Activated T-cell treated with anti-CD3 and anti-CD28 coated beads for 1 hour (primary cell): ENCODE measurements around the gene KIF4B.

ENCODE experiments used
- DNase-seq: peaks from one replicate; pipeline ENCODE4 v3.0.0-alpha.2; 2020; ENCODE audit warnings: low read depth

The KIF4B gene

GRCh38 chr5:155057626-155058025, 44.1 kb downstream of the KIF4B start:
- DNase-seq = no peak

GRCh38 chr5:155064580-155064979, 51.0 kb downstream of the KIF4B start:
- DNase-seq = no peak

GRCh38 chr5:155066886-155067595, 53.5 kb downstream of the KIF4B start:
- DNase-seq = no peak
